Hepatocyte (in vitro differentiated cells): ENCODE measurements around the gene IP6K2.

Experiments
- EZH2 ChIP-seq: fragments of 200-600 bp; sonication (generic); IDR thresholded peaks from 2 replicates; pipeline ENCODE4 v1.6.1; 2016; ENCODE audit warnings: antibody characterized with exemption, mild to moderate bottlenecking, borderline replicate concordance
- EZH2phosphoT487 ChIP-seq: fragments of 200-600 bp; sonication (generic); IDR thresholded peaks from one replicate; pipeline ENCODE4 v1.6.1; 2018; ENCODE audit warnings: antibody characterized with exemption, mild to moderate bottlenecking, low read depth, moderate library complexity; ENCODE audit not compliant: unreplicated experiment, severe bottlenecking
- TF ChIP-seq, protein P1 (sequence below): fragments of 200-600 bp; sonication (generic); IDR thresholded peaks from 2 replicates; pipeline ENCODE4 v1.5.1; 2016; ENCODE audit warnings: antibody characterized with exemption, mild to moderate bottlenecking; ENCODE audit not compliant: poor library complexity

DNA sequence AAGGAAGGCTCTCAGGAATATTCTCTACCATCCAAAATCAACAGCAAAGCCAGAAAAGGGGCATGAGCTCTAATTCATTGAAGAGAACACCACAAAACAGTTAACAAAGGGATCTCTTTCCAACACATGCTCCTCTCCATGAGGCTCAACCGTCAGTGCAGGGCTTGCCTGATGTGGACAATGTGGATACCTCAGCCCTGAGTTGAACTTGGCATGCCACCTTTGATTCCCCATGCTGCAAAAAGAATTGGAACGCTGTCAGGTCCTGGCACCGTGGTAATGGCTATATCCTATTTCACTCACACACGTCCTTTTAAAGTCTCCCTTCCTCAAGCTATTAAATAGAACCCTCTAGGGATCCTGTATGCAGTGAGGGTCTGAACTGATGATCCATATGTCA is 30.7 kb upstream of the IP6K2 start:
- TF ChIP-seq, protein P1, sequence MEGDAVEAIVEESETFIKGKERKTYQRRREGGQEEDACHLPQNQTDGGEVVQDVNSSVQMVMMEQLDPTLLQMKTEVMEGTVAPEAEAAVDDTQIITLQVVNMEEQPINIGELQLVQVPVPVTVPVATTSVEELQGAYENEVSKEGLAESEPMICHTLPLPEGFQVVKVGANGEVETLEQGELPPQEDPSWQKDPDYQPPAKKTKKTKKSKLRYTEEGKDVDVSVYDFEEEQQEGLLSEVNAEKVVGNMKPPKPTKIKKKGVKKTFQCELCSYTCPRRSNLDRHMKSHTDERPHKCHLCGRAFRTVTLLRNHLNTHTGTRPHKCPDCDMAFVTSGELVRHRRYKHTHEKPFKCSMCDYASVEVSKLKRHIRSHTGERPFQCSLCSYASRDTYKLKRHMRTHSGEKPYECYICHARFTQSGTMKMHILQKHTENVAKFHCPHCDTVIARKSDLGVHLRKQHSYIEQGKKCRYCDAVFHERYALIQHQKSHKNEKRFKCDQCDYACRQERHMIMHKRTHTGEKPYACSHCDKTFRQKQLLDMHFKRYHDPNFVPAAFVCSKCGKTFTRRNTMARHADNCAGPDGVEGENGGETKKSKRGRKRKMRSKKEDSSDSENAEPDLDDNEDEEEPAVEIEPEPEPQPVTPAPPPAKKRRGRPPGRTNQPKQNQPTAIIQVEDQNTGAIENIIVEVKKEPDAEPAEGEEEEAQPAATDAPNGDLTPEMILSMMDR, result no peak
- no peak for TF ChIP-seq EZH2
- TF ChIP-seq EZH2phosphoT487, result no peak
